IMR-90 (cell line): ENCODE data around the gene RRP1. TPM values are rescaled to one million over a fixed set of nuclear protein-coding genes. Genes with fewer than 3 reads are reported as not detected.

ENCODE experiments used
- ATAC-seq: fragments of 200-7000 bp; cut with Tn5 transposase; 2 replicates; pipeline ENCODE4 v1.9.1; 2020; ENCODE audit warnings: low read depth, mild to moderate bottlenecking, moderate library complexity
- BruUV-seq: library from RNA; stranded (reverse); fragments of 400-500 nt; replicated peaks from 2 replicates; lab custom pipeline; 2021; lab: Mats Ljungman, UMichigan
- CTCF ChIA-PET: fragments of 300-600 bp; formaldehyde crosslinking; extraction: SDS; loops from one replicate; lab custom pipeline; 2021; ENCODE audit warnings: antibody characterized with exemption; lab: Yijun Ruan, JAX
- POLR2A ChIA-PET: fragments of 300-600 bp; sonication (Branson Sonifier 250); formaldehyde crosslinking; loops from one replicate; lab custom pipeline; 2022; ENCODE audit warnings: antibody characterized with exemption; ENCODE audit not compliant: unreplicated experiment; lab: Charles Lee
- DNase-seq: peaks from one replicate; pipeline ENCODE4 v3.0.0; 2013
- H2AFZ ChIP-seq: replicated peaks from 2 replicates; pipeline ENCODE3; 2013; ENCODE audit warnings: low read length, mild to moderate bottlenecking; ENCODE audit not compliant: poor library complexity
- H2AK5ac ChIP-seq: 2 replicates; pipeline ENCODE4 v1.6.1; 2013; ENCODE audit warnings: low read depth, low read length, inconsistent platforms
- H2AK9ac ChIP-seq: replicated peaks from 2 replicates; pipeline ENCODE3; 2013; ENCODE audit warnings: mild to moderate bottlenecking, low read depth, low read length, moderate library complexity; ENCODE audit not compliant: poor library complexity
- H2BK120ac ChIP-seq: 2 replicates; pipeline ENCODE4 v1.6.1; 2013; ENCODE audit warnings: low read depth, low read length, inconsistent platforms
- H2BK15ac ChIP-seq: 3 replicates; pipeline ENCODE4 v1.6.1; 2013; ENCODE audit warnings: low read depth, low read length, inconsistent platforms
- H2BK20ac ChIP-seq: 2 replicates; pipeline ENCODE4 v1.6.1; 2013; ENCODE audit warnings: low read depth, mild to moderate bottlenecking, inconsistent platforms, low read length, moderate library complexity
- H2BK5ac ChIP-seq: 2 replicates; pipeline ENCODE4 v1.6.1; 2013; ENCODE audit warnings: mild to moderate bottlenecking, low read depth, low read length, inconsistent platforms; ENCODE audit not compliant: poor library complexity, severe bottlenecking
- H3K14ac ChIP-seq: replicated peaks from 2 replicates; pipeline ENCODE4 v1.6.1; 2013; ENCODE audit warnings: low read depth, low read length, inconsistent platforms
- H3K18ac ChIP-seq: 2 replicates; pipeline ENCODE4 v1.6.1; 2013; ENCODE audit warnings: low read depth, low read length, control low read depth
- H3K23ac ChIP-seq: 2 replicates; pipeline ENCODE4 v1.6.1; 2013; ENCODE audit warnings: low read depth, low read length, inconsistent platforms
- H3K27ac ChIP-seq: 2 replicates; pipeline ENCODE4 v1.5.1; 2013; ENCODE audit warnings: mild to moderate bottlenecking, control low read depth, low read length; ENCODE audit not compliant: insufficient read depth
- H3K27me3 ChIP-seq: 2 replicates; pipeline ENCODE4 v1.6.1; 2013; ENCODE audit warnings: low read length; ENCODE audit not compliant: control insufficient read depth, insufficient read depth
- H3K36me3 ChIP-seq: 2 replicates; pipeline ENCODE4 v1.6.1; 2013; ENCODE audit warnings: low read length, mixed read lengths; ENCODE audit not compliant: control insufficient read depth, insufficient read depth
- H3K4ac ChIP-seq: 2 replicates; pipeline ENCODE4 v1.6.1; 2013; ENCODE audit warnings: low read depth, low read length, inconsistent platforms
- H3K4me1 ChIP-seq: 2 replicates; pipeline ENCODE4 v1.6.1; 2013; ENCODE audit warnings: low read length, mixed read lengths; ENCODE audit not compliant: control insufficient read depth, insufficient read depth
- H3K4me2 ChIP-seq: 2 replicates; pipeline ENCODE4 v1.6.1; 2013; ENCODE audit warnings: low read depth, mild to moderate bottlenecking, control low read depth, low read length, moderate library complexity
- H3K4me3 ChIP-seq: 2 replicates; pipeline ENCODE4 v1.5.1; 2013; ENCODE audit warnings: low read depth, mild to moderate bottlenecking, control low read depth, low read length, moderate library complexity; ENCODE audit not compliant: insufficient read depth
- H3K56ac ChIP-seq: 2 replicates; pipeline ENCODE4 v1.6.1; 2013; ENCODE audit warnings: low read length, inconsistent platforms; ENCODE audit not compliant: insufficient read depth; ENCODE audit errors: extremely low read depth
- H3K79me1 ChIP-seq, 2 experiments: 2 replicates each; pipeline ENCODE4 v1.6.1; 2013; ENCODE audit warnings: low read length in 2 of 2, inconsistent platforms in 1 of 2, low read depth in 1 of 2
- H3K9ac ChIP-seq: 2 replicates; pipeline ENCODE4 v1.6.1; 2013; ENCODE audit warnings: low read depth, low read length, control low read depth
- H3K9me1 ChIP-seq: 2 replicates; pipeline ENCODE4 v1.6.1; 2013; ENCODE audit warnings: low read length, inconsistent platforms; ENCODE audit not compliant: insufficient read depth
- H3K9me3 ChIP-seq: 2 replicates; pipeline ENCODE4 v1.6.1; 2013; ENCODE audit warnings: low read length; ENCODE audit not compliant: control insufficient read depth, insufficient read depth
- H4K20me1 ChIP-seq: 2 replicates; pipeline ENCODE4 v1.6.1; 2013; ENCODE audit warnings: low read length, inconsistent platforms; ENCODE audit not compliant: insufficient read depth
- H4K5ac ChIP-seq: 2 replicates; pipeline ENCODE4 v1.6.1; 2013; ENCODE audit warnings: mild to moderate bottlenecking, low read depth, low read length, control low read depth
- H4K8ac ChIP-seq, 2 experiments: 2 replicates each; pipeline ENCODE4 v1.6.1; 2013; ENCODE audit warnings: low read depth in 2 of 2, low read length in 2 of 2, control low read depth in 1 of 2, inconsistent platforms in 1 of 2
- H4K91ac ChIP-seq: 2 replicates; pipeline ENCODE4 v1.6.1; 2013; ENCODE audit warnings: low read depth, low read length, inconsistent platforms; ENCODE audit not compliant: insufficient read depth
- CEBPB ChIP-seq: IDR thresholded peaks from 2 replicates; pipeline ENCODE4 v1.6.1; 2012; ENCODE audit warnings: low read depth, low read length, improper control_type of control experiment
- CHD1 ChIP-seq: IDR thresholded peaks from 2 replicates; pipeline ENCODE4 v1.6.1; 2012; ENCODE audit warnings: low read depth, low read length, improper control_type of control experiment
- ELK1 ChIP-seq: fragments of 150-350 bp; IDR thresholded peaks from 2 replicates; pipeline ENCODE4 v1.6.1; 2016; ENCODE audit warnings: low read depth, mild to moderate bottlenecking, low read length, moderate library complexity, borderline replicate concordance
- FOS ChIP-seq: fragments of 150-350 bp; IDR thresholded peaks from 2 replicates; pipeline ENCODE4 v1.6.1; 2016; ENCODE audit warnings: low read depth, low read length
- MAFK ChIP-seq: IDR thresholded peaks from 2 replicates; pipeline ENCODE4 v1.6.1; 2012; ENCODE audit warnings: low read depth, low read length, improper control_type of control experiment
- MAZ ChIP-seq: IDR thresholded peaks from 2 replicates; pipeline ENCODE4 v1.6.1; 2012; ENCODE audit warnings: low read depth, mild to moderate bottlenecking, low read length, improper control_type of control experiment, moderate library complexity, borderline replicate concordance
- MXI1 ChIP-seq: IDR thresholded peaks from 2 replicates; pipeline ENCODE4 v1.6.1; 2012; ENCODE audit warnings: low read depth, mild to moderate bottlenecking, low read length, moderate library complexity, borderline replicate concordance
- NFE2L2 ChIP-seq: fragments of 150-350 bp; IDR thresholded peaks from 2 replicates; pipeline ENCODE4 v1.6.1; 2016; ENCODE audit warnings: low read depth, mild to moderate bottlenecking, low read length
- POLR2A ChIP-seq: IDR thresholded peaks from 2 replicates; pipeline ENCODE4 v1.6.1; 2012; ENCODE audit warnings: mild to moderate bottlenecking, low read depth, low read length
- RAD21 ChIP-seq: IDR thresholded peaks from 2 replicates; pipeline ENCODE4 v1.6.1; 2012; ENCODE audit warnings: low read length, improper control_type of control experiment
- RCOR1 ChIP-seq: IDR thresholded peaks from 2 replicates; pipeline ENCODE4 v1.6.1; 2012; ENCODE audit warnings: mild to moderate bottlenecking, low read length, improper control_type of control experiment; ENCODE audit not compliant: insufficient replicate concordance
- RFX5 ChIP-seq: IDR thresholded peaks from 2 replicates; pipeline ENCODE4 v1.8.0; 2012; ENCODE audit warnings: low read depth, mild to moderate bottlenecking, low read length, moderate library complexity
- WGBS, 2 experiments: methylation state at CpG; one replicate each; pipeline versions ENCODE4 v1.1.5 to v1.1.7; 2013; ENCODE audit warnings: missing lambda C conversion rate in 2 of 2; ENCODE audit not compliant: insufficient read length in 1 of 2; ENCODE audit errors: extremely low coverage in 2 of 2; 5-methylcytosine and 5-hydroxymethylcytosine counted together
- dilution Hi-C: fragments of 300-500 bp; cut with HindIII; formaldehyde crosslinking; loops from one replicate; pipeline ENCODE4 v1.14.3; 2018; ENCODE audit warnings: low sequenced_read_pairs; ENCODE audit not compliant: unreplicated experiment
- in situ Hi-C: fragments of 300-500 bp; cut with MboI; formaldehyde crosslinking; loops from 3 replicates; pipeline ENCODE4 v1.14.3; 2019; ENCODE audit warnings: low sequenced_read_pairs, inconsistent platforms, mixed read lengths
- intact Hi-C: fragments of 100-400 bp; cut with micrococcal nuclease; formaldehyde crosslinking; loops from 2 replicates; pipeline ENCODE4 v1.10.0; 2022
- polyA plus RNA-seq, 3 experiments: library from polyadenylated mRNA; depleted of rRNA; stranded (reverse); fragments of >200 nt; gene quantifications; 2 replicates each; pipeline ENCODE4 v1.2.3, GENCODE V29; 2012; ENCODE audit warnings: low replicate concordance in 1 of 3
- total RNA-seq: library from RNA; depleted of rRNA; stranded (reverse); fragments of >200 nt; gene quantifications from 2 replicates; pipeline ENCODE4 v1.2.3, GENCODE V29; 2012
- TF ChIP-seq, protein P1 (sequence below): conservative IDR thresholded peaks from 2 replicates; pipeline ENCODE4 v1.5.1; 2012; ENCODE audit warnings: mild to moderate bottlenecking, low read depth, low read length, improper control_type of control experiment

Gene RRP1
- total and polyA plus RNA-seq, 2 of the 4 experiments (the other 2 are of a cell fraction), result 20.2 to 23.3 TPM

GRCh38 chr21:43778469-43779335 is 10.7 kb upstream of the RRP1 start:
- in situ Hi-C loops (no loop called here), intact Hi-C loops (no loop called here)

More at GRCh38 chr21:43778469-43779335, 10.7 kb upstream of the RRP1 start:
- Histone ChIP-seq H3K9me3 (no peaks in the 10 kb centered on the region), H4K91ac (no peak overlapping the region; the same call in 1 of the 2 replicates), H2BK5ac (peak overlapping the region; percentile 8), H3K56ac (no peak overlapping the region), H4K8ac (peak overlapping the region in 1 of 2 experiments; percentile 60; a peak in 1 of 4 replicates), H3K14ac (no peak overlapping the region), H2BK15ac (no peak overlapping the region), H2AFZ (peak overlapping the region; percentile 48), H3K4me3 (no peak overlapping the region), H2BK20ac (no peak overlapping the region), H4K5ac (no peak overlapping the region; the same call in 1 of the 2 replicates), H3K4me1 (peaks cover 3% of the 10 kb centered on the region), H3K4ac (no peak overlapping the region), H4K20me1 (peaks cover 15% of the 10 kb centered on the region; the same call in 1 of the 2 replicates), H3K9me1 (peaks cover 7% of the 10 kb centered on the region; the same call in 1 of the 2 replicates), H2BK120ac (no peak overlapping the region; the same call in 1 of the 2 replicates), H3K27ac (no peak overlapping the region), H3K79me1 (peaks cover 0 to 21% of the 10 kb centered on the region in 2 experiments; a peak in 3 of 4 replicates), H2AK5ac (peak overlapping the region; percentile 34; the same call in 1 of the 2 replicates), H3K9ac (no peak overlapping the region), H3K36me3 (peaks cover 8% of the 10 kb centered on the region), H3K23ac (no peak overlapping the region), H3K4me2 (no peak overlapping the region), H3K27me3 (no peaks in the 10 kb centered on the region; the same call in 1 of the 2 replicates), H2AK9ac (no peak overlapping the region), H3K18ac (no peak overlapping the region)
- BruUV-seq, result no TSS peak
- ATAC-seq, result no peak
- WGBS, 2 experiments, result 60% methylated on average over 4 of the region's 20 CpGs; no CpG with 5 or more reads in 1 of the 2 experiments
- ChIA-PET POLR2A (no interaction called here), CTCF (no interaction called here)
- no peak for TF ChIP-seq RCOR1
- no peak for TF ChIP-seq MAZ
- TF ChIP-seq POLR2A, result no peak
- no peak for TF ChIP-seq CEBPB
- TF ChIP-seq NFE2L2, result no peak
- TF ChIP-seq RAD21, result no peak
- no peak for TF ChIP-seq RFX5
- TF ChIP-seq FOS, result no peak
- no peak for TF ChIP-seq ELK1
- TF ChIP-seq, protein P1, sequence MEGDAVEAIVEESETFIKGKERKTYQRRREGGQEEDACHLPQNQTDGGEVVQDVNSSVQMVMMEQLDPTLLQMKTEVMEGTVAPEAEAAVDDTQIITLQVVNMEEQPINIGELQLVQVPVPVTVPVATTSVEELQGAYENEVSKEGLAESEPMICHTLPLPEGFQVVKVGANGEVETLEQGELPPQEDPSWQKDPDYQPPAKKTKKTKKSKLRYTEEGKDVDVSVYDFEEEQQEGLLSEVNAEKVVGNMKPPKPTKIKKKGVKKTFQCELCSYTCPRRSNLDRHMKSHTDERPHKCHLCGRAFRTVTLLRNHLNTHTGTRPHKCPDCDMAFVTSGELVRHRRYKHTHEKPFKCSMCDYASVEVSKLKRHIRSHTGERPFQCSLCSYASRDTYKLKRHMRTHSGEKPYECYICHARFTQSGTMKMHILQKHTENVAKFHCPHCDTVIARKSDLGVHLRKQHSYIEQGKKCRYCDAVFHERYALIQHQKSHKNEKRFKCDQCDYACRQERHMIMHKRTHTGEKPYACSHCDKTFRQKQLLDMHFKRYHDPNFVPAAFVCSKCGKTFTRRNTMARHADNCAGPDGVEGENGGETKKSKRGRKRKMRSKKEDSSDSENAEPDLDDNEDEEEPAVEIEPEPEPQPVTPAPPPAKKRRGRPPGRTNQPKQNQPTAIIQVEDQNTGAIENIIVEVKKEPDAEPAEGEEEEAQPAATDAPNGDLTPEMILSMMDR, result no peak
- TF ChIP-seq MAFK, result no peak
- TF ChIP-seq CHD1, result no peak
- TF ChIP-seq MXI1, result no peak
- dilution Hi-C loops, result no loop called here
- peak; percentile 29 for DNase-seq
